GM12892 (cell line): Measurements from ENCODE around the gene MRFAP1L1.

Experiments
- POLR2A ChIP-seq: IDR thresholded peaks from 2 replicates; pipeline ENCODE4 v1.6.1; 2011; ENCODE audit warnings: low read depth, low read length, control low read depth
- POLR2AphosphoS5 ChIP-seq: IDR thresholded peaks from 2 replicates; pipeline ENCODE4 v1.6.1; 2011; ENCODE audit warnings: low read depth, low read length, control low read depth
- TAF1 ChIP-seq: IDR thresholded peaks from 2 replicates; pipeline ENCODE4 v1.6.1; 2011; ENCODE audit warnings: low read depth, mild to moderate bottlenecking, control low read depth, low read length, borderline replicate concordance

- TF ChIP-seq POLR2AphosphoS5 (no peak), POLR2A (no peak), TAF1 (no peak)
Observed at GRCh38 chr4:6682862-6683590, 26.6 kb downstream of the MRFAP1L1 start.
